Measurements from ENCODE around the gene TGFBR3.

TGFBR3 gene

GRCh38 chr1:91798241-91798648, 87.7 kb downstream of the TGFBR3 start:
- no peaks in the 10 kb centered on the region for H3K79me2 ChIP-seq (ENCODE audit: low read length)
- no peak overlapping the region for H3K9ac ChIP-seq (ENCODE audit: low read length)
- no peaks in the 10 kb centered on the region for H4K20me1 ChIP-seq (ENCODE audit: insufficient read depth, low read length)
- H2AFZ ChIP-seq (ENCODE audit: low read depth, low read length), result no peak overlapping the region
- peaks cover 3% of the 10 kb centered on the region; the same call in 1 of the 2 replicates for H3K4me1 ChIP-seq (ENCODE audit: low read length)
- no peak overlapping the region for H3K4me3 ChIP-seq (ENCODE audit: low read length)
- H3K27me3 ChIP-seq (ENCODE audit: low read depth, low read length), result no peaks in the 10 kb centered on the region
- no peak overlapping the region for H3K27ac ChIP-seq (ENCODE audit: low read length)
- no peak overlapping the region for H3K4me2 ChIP-seq (ENCODE audit: low read length)
- H3K36me3 ChIP-seq (replicated peaks; ENCODE audit: low read depth, low read length), result no peaks in the 10 kb centered on the region
- no peaks in the 10 kb centered on the region for H3K9me3 ChIP-seq (ENCODE audit: insufficient read depth, low read length)
- TF ChIP-seq CTCF (IDR thresholded peaks at IDR 0.05; ENCODE audit: low read depth, low read length), result no peak
- no peak for TF ChIP-seq EZH2phosphoT487 (IDR thresholded peaks at IDR 0.05; ENCODE audit: low read depth)

DNA sequence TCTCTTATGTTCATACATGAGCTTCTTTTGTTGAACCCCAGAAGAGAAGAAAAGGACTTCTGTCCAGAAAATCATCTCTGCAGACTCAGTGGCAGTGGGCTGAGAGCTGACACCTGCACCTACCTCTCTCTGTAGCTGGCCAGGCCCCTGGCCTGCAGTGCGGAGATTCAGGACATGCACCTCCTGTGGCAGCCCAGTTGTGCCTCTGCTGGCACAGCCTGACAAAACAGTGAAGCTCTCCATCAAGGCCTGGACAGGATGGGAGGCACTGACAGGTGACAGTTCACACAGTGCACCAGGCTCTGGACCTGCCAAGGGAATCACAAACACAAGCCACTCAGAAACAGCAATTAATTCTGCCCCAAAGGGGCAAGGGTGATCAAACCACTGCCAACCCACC, 88.8 kb downstream of the TGFBR3 start:
- Histone ChIP-seq H3K9me3 (ENCODE audit: insufficient read depth, low read length) (no peaks in the 10 kb centered on the region), H3K4me1 (ENCODE audit: low read length) (no peaks in the 10 kb centered on the region), H3K79me2 (ENCODE audit: low read length) (no peaks in the 10 kb centered on the region), H3K4me2 (ENCODE audit: low read length) (no peak overlapping the region), H2AFZ (ENCODE audit: low read depth, low read length) (no peak overlapping the region), H3K36me3 (replicated peaks; ENCODE audit: low read depth, low read length) (no peaks in the 10 kb centered on the region), H3K4me3 (ENCODE audit: low read length) (no peak overlapping the region), H3K9ac (ENCODE audit: low read length) (no peak overlapping the region), H3K27me3 (ENCODE audit: low read depth, low read length) (no peaks in the 10 kb centered on the region), H4K20me1 (ENCODE audit: insufficient read depth, low read length) (no peaks in the 10 kb centered on the region), H3K27ac (ENCODE audit: low read length) (no peak overlapping the region)
- no peak for TF ChIP-seq EZH2phosphoT487 (IDR thresholded peaks at IDR 0.05; ENCODE audit: low read depth)
- TF ChIP-seq CTCF (IDR thresholded peaks at IDR 0.05; ENCODE audit: low read depth, low read length), result no peak

DNA sequence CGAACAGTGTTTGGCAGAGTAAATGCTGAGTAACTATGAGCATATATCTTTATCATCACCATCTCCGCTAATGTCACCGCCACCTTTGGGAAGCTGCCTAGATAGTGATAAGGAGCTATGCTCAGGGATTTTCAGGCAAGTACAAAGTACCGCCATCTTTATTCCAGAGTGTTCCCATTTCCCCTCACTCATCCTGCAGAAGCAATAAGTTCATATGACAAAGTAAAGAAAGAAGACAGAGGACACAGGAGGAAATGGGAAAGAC, 89.6 kb downstream of the TGFBR3 start:
- Histone ChIP-seq H3K4me3 (ENCODE audit: low read length) (no peak overlapping the region), H3K36me3 (replicated peaks; ENCODE audit: low read depth, low read length) (no peaks in the 10 kb centered on the region), H3K4me2 (ENCODE audit: low read length) (no peak overlapping the region), H3K27me3 (ENCODE audit: low read depth, low read length) (no peaks in the 10 kb centered on the region), H2AFZ (ENCODE audit: low read depth, low read length) (no peak overlapping the region), H3K9me3 (ENCODE audit: insufficient read depth, low read length) (no peaks in the 10 kb centered on the region), H3K9ac (ENCODE audit: low read length) (no peak overlapping the region), H3K79me2 (ENCODE audit: low read length) (no peaks in the 10 kb centered on the region), H3K27ac (ENCODE audit: low read length) (no peak overlapping the region), H3K4me1 (ENCODE audit: low read length) (peaks cover 4% of the 10 kb centered on the region; the same call in 1 of the 2 replicates), H4K20me1 (ENCODE audit: insufficient read depth, low read length) (no peaks in the 10 kb centered on the region)
- TF ChIP-seq CTCF (IDR thresholded peaks at IDR 0.05; ENCODE audit: low read depth, low read length) (no peak), EZH2phosphoT487 (IDR thresholded peaks at IDR 0.05; ENCODE audit: low read depth) (no peak)

DNA sequence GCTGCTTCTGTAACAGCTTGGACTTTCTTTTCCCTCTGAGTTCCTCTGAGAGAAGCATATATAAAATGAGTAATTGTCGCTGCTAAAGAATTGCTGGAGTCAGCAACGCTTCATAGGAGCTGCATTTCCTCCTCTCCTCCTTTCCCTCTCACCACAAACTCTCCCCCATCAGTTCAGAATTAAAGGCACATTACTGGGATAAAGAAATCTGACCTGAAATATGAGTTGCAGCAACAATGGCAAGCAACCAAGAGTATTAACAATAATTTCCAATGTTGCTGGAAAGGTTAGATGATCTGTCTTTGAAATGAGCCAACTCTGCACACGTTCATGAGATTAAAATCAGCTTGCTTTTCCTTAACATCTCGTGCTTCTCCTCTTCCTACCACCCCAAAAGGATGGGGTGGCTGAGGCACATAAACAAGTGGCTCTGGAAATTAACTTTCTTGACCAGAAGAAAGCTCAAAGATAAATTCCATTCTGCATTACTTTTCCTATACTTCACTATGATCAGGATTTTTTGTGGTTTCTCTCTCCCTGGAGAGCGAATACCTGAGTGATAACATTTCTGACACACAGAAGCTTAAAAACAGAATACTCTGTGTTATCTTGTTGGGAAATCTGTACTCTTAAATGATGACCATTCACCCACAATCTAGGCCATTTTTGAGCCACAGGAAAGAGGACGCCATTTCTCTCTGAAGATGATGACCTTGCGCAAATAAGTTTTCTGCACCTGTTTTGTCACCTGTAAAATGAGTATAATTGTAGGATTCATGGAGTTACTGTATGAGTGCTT, 90.2 kb downstream of the TGFBR3 start:
- Histone ChIP-seq H4K20me1 (ENCODE audit: insufficient read depth, low read length) (no peaks in the 10 kb centered on the region), H3K27ac (ENCODE audit: low read length) (no peak overlapping the region), H3K27me3 (ENCODE audit: low read depth, low read length) (no peaks in the 10 kb centered on the region), H3K4me2 (ENCODE audit: low read length) (no peak overlapping the region), H3K36me3 (replicated peaks; ENCODE audit: low read depth, low read length) (no peaks in the 10 kb centered on the region), H3K9ac (ENCODE audit: low read length) (no peak overlapping the region), H3K79me2 (ENCODE audit: low read length) (no peaks in the 10 kb centered on the region), H2AFZ (ENCODE audit: low read depth, low read length) (no peak overlapping the region), H3K9me3 (ENCODE audit: insufficient read depth, low read length) (no peaks in the 10 kb centered on the region), H3K4me3 (ENCODE audit: low read length) (no peak overlapping the region), H3K4me1 (ENCODE audit: low read length) (peaks cover 4% of the 10 kb centered on the region; the same call in 1 of the 2 replicates)
- no peak for TF ChIP-seq EZH2phosphoT487 (IDR thresholded peaks at IDR 0.05; ENCODE audit: low read depth)
- TF ChIP-seq CTCF (IDR thresholded peaks at IDR 0.05; ENCODE audit: low read depth, low read length), result no peak

All from OCI-LY3 (cell line).